Smooth muscle cell (in vitro differentiated cells): Measurements from ENCODE around the gene STK32A. TPM values are rescaled to one million over a fixed set of nuclear protein-coding genes. Genes with fewer than 3 reads are reported as not detected.

Experiments used
- DNase-seq: peaks from one replicate; lab custom pipeline; 2025; ENCODE audit not compliant: unreplicated experiment; lab: John Stamatoyannopoulos, UW
- H2AFZ ChIP-seq: fragments of 200-600 bp; sonication (generic); 2 replicates; pipeline ENCODE4 v1.6.0; 2016; ENCODE audit warnings: antibody characterized with exemption, low read depth, mild to moderate bottlenecking
- H3F3A ChIP-seq: fragments of 200-600 bp; sonication (generic); 2 replicates; pipeline ENCODE4 v1.6.0; 2017; ENCODE audit warnings: antibody characterized with exemption, low read depth
- H3K27ac ChIP-seq: fragments of 200-600 bp; sonication (generic); 2 replicates; pipeline ENCODE4 v1.5.1; 2016; ENCODE audit warnings: low read depth, mild to moderate bottlenecking
- H3K27me3 ChIP-seq: fragments of 200-600 bp; sonication (generic); 2 replicates; pipeline ENCODE4 v1.6.1; 2016; ENCODE audit warnings: low read depth, mild to moderate bottlenecking
- H3K36me3 ChIP-seq: fragments of 200-600 bp; sonication (generic); 2 replicates; pipeline ENCODE4 v1.5.1; 2016; ENCODE audit warnings: low read depth
- H3K4me1 ChIP-seq: fragments of 200-600 bp; sonication (generic); 2 replicates; pipeline ENCODE4 v1.5.1; 2016; ENCODE audit warnings: low read depth
- H3K4me2 ChIP-seq: fragments of 200-600 bp; sonication (generic); 2 replicates; pipeline ENCODE4 v1.6.0; 2016; ENCODE audit warnings: mild to moderate bottlenecking
- H3K4me3 ChIP-seq: fragments of 200-600 bp; sonication (generic); 2 replicates; pipeline ENCODE4 v1.5.1; 2016; ENCODE audit warnings: mild to moderate bottlenecking
- H3K79me2 ChIP-seq: fragments of 200-600 bp; sonication (generic); 2 replicates; pipeline ENCODE4 v1.6.0; 2016; ENCODE audit warnings: low read depth, mild to moderate bottlenecking
- H3K9ac ChIP-seq: fragments of 200-600 bp; sonication (generic); 2 replicates; pipeline ENCODE4 v1.6.0; 2016; ENCODE audit warnings: low read depth
- H3K9me3 ChIP-seq: fragments of 200-600 bp; sonication (generic); replicated peaks from 2 replicates; pipeline ENCODE4 v1.5.1; 2016; ENCODE audit warnings: low read depth
- H4K20me1 ChIP-seq: fragments of 200-600 bp; sonication (generic); 2 replicates; pipeline ENCODE4 v1.6.0; 2016; ENCODE audit warnings: low read depth
- CTCF ChIP-seq: fragments of 200-600 bp; sonication (generic); IDR thresholded peaks from 2 replicates; pipeline ENCODE4 v1.5.1; 2017; ENCODE audit warnings: borderline replicate concordance, mild to moderate bottlenecking, antibody characterized with exemption; ENCODE audit not compliant: insufficient read depth, poor library complexity, severe bottlenecking
- WGBS: methylation state at CpG from one replicate; pipeline ENCODE4 v1.1.7; 2016; ENCODE audit warnings: low lambda C conversion rate; 5-methylcytosine and 5-hydroxymethylcytosine counted together
- polyA plus RNA-seq: library from polyadenylated mRNA; unstranded; fragments of >200 nt; fragmentation: Nextera tagmentation; extraction: Ambion mirVana; gene quantifications from 2 replicates; pipeline ENCODE4 v1.2.1, GENCODE V29; 2016
- total RNA-seq: library from RNA; depleted of rRNA; stranded (reverse); fragments of >200 nt; gene quantifications from 2 replicates; pipeline ENCODE4 v1.2.3, GENCODE V29; 2014

Gene STK32A
- total and polyA plus RNA-seq, 2 experiments from 2014 or later = 0.21 to 1.1 TPM

DNA sequence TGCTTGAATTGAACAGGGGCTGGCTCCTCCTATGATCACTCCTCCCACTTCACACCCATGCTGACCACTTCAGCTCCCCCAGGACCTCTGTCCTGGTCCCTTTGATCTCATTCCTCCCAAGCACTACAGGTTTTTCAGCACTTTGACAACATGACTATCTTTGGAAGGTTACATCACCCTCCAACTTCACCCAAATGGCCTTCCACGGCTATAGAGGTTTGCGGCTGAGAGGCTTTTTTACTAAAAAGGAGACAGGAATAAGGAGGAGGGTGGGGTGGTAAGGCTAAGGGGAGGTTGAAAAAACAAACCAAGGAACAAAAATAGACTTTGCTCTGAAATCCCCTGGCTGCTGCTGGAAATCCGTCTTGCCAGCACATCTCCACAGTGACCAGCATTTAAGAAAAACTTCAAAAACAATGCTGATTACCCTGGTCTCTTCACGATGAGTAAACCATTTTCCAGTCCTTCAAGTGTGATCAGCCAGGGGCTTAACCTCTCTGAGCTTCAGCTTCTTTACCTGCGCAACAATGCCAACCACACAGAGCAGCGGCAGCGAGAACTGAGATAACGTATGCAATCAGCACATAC, 172.4 kb downstream of the STK32A start:
- Histone ChIP-seq H3K9me3 (no peaks in the 10 kb centered on the region), H3K4me3 (no peak overlapping the region), H3K4me2 (peak overlapping the region; percentile 58), H3K27me3 (no peaks in the 10 kb centered on the region), H3K36me3 (no peaks in the 10 kb centered on the region), H3K9ac (peak overlapping the region; percentile 59), H4K20me1 (no peaks in the 10 kb centered on the region), H2AFZ (no peak overlapping the region), H3K4me1 (peaks cover 17% of the 10 kb centered on the region), H3K27ac (peak overlapping the region; percentile 99), H3K79me2 (no peaks in the 10 kb centered on the region), H3F3A (peaks cover 31% of the 10 kb centered on the region)
- WGBS = 15% methylated on average over 8 of the region's 8 CpGs
- no peak for TF ChIP-seq CTCF
- DNase-seq = no peak

DNA sequence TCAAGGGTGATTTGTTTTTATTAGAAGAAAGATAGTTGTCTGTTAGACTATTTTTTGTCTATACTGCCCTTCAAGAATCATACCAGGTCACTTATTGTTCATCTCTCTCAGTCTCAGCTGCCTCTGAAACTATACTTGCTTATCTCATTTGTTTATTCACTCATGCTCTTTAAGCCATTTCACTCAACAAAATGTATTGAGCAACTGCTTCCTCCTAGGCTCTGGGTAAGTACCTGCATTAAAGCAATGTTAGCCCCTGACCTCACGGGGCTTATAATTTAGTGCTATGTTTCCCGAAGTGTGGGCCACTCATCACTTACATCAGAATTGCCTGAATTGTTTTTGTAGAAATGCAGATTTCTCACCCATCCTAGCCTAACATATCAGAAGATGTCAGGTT, 174.2 kb downstream of the STK32A start:
- no peaks in the 10 kb centered on the region for H3K36me3 ChIP-seq
- no peaks in the 10 kb centered on the region for H3K79me2 ChIP-seq
- peaks cover 22% of the 10 kb centered on the region for H3F3A ChIP-seq
- H3K27me3 ChIP-seq = no peaks in the 10 kb centered on the region
- H3K4me3 ChIP-seq = no peak overlapping the region
- H3K4me1 ChIP-seq = peaks cover 13% of the 10 kb centered on the region
- H2AFZ ChIP-seq = no peak overlapping the region
- no peak for TF ChIP-seq CTCF
- no peaks in the 10 kb centered on the region for H3K9me3 ChIP-seq
- H3K27ac ChIP-seq = peak overlapping the region; percentile 99
- 67% methylated on average over 2 of the region's 2 CpGs for WGBS
- no peak overlapping the region for H3K4me2 ChIP-seq
- H4K20me1 ChIP-seq = no peaks in the 10 kb centered on the region
- no peak overlapping the region for H3K9ac ChIP-seq
- DNase-seq = no peak

GRCh38 chr5:147410496-147411358, 175.9 kb downstream of the STK32A start:
- WGBS = 72% methylated on average over 8 of the region's 8 CpGs
- no peaks in the 10 kb centered on the region for H3K9me3 ChIP-seq
- no peak for TF ChIP-seq CTCF
- no peak overlapping the region for H3K4me2 ChIP-seq
- H3K27me3 ChIP-seq = no peaks in the 10 kb centered on the region
- H2AFZ ChIP-seq = no peak overlapping the region
- no peaks in the 10 kb centered on the region for H3K36me3 ChIP-seq
- no peaks in the 10 kb centered on the region for H3K79me2 ChIP-seq
- no peak overlapping the region for H3K9ac ChIP-seq
- peaks cover 13% of the 10 kb centered on the region for H3K4me1 ChIP-seq
- H3F3A ChIP-seq = peaks cover 14% of the 10 kb centered on the region
- no peaks in the 10 kb centered on the region for H4K20me1 ChIP-seq
- peak overlapping the region; percentile 50 for H3K27ac ChIP-seq
- no peak overlapping the region for H3K4me3 ChIP-seq
- DNase-seq = no peak
